Stimulated activated memory B cell treated with anti-CD40 and anti-IgM and Interleukin-4, amounts not matched to agents 10 μg/mL and 1 μg/mL and 100 μg/mL, for 72 hours (primary cell): ENCODE results near the gene BCR.
"Not testable (repeated sequence)": the region's sequence is repeated elsewhere in the genome, so short reads cannot be mapped to it uniquely, and the experiment has no call there.

Source experiments
- ATAC-seq: fragments of 150-1000 bp; cut with Tn5 transposase; 2 replicates; pipeline ENCODE4 v1.10.0; 2021
- H3K27ac Mint-ChIP-seq: one replicate; pipeline ENCODE4 v1.8.0; 2022; ENCODE audit warnings: mild to moderate bottlenecking, mixed read lengths
- H3K27me3 Mint-ChIP-seq: one replicate; pipeline ENCODE4 v1.8.0; 2022; ENCODE audit warnings: mixed read lengths
- H3K36me3 Mint-ChIP-seq: one replicate; pipeline ENCODE4 v1.8.0; 2022; ENCODE audit warnings: mixed read lengths
- H3K4me1 Mint-ChIP-seq: one replicate; pipeline ENCODE4 v1.8.0; 2022; ENCODE audit warnings: mixed read lengths
- H3K4me3 Mint-ChIP-seq: one replicate; pipeline ENCODE4 v1.8.0; 2022; ENCODE audit warnings: mild to moderate bottlenecking, moderate library complexity, mixed read lengths
- H3K9me3 Mint-ChIP-seq: one replicate; pipeline ENCODE4 v1.8.0; 2022; ENCODE audit warnings: mixed read lengths

The BCR gene

GRCh38 chr22:23325183-23325582 lies 144.9 kb downstream of the BCR start:
- H3K27me3 Mint-ChIP-seq, result peaks cover 9% of the 10 kb centered on the region
- no peak overlapping the region for H3K27ac Mint-ChIP-seq
- H3K9me3 Mint-ChIP-seq, result no peaks in the 10 kb centered on the region
- no peak for ATAC-seq
- no peak overlapping the region for H3K4me3 Mint-ChIP-seq
- H3K4me1 Mint-ChIP-seq, result no peaks in the 10 kb centered on the region
- no peaks in the 10 kb centered on the region for H3K36me3 Mint-ChIP-seq

- H3K27me3 Mint-ChIP-seq, result peaks cover 20% of the 10 kb centered on the region
- H3K4me3 Mint-ChIP-seq, ATAC-seq, H3K9me3 Mint-ChIP-seq, H3K4me1 Mint-ChIP-seq, H3K27ac Mint-ChIP-seq, H3K36me3 Mint-ChIP-seq: not testable (repeated sequence)
These were observed 153.5 kb downstream of the BCR start for GRCh38 chr22:23333822-23334221.

GRCh38 chr22:23337672-23338071 lies 157.4 kb downstream of the BCR start:
- not testable (repeated sequence) for H3K4me1 Mint-ChIP-seq, ATAC-seq, H3K4me3 Mint-ChIP-seq, H3K27ac Mint-ChIP-seq, H3K36me3 Mint-ChIP-seq, H3K9me3 Mint-ChIP-seq
- peaks cover 25% of the 10 kb centered on the region for H3K27me3 Mint-ChIP-seq

GRCh38 chr22:23341942-23342695 lies 161.8 kb downstream of the BCR start:
- not testable (repeated sequence) for H3K4me3 Mint-ChIP-seq, H3K36me3 Mint-ChIP-seq, ATAC-seq, H3K9me3 Mint-ChIP-seq, H3K4me1 Mint-ChIP-seq, H3K27ac Mint-ChIP-seq
- H3K27me3 Mint-ChIP-seq, result peaks cover 32% of the 10 kb centered on the region

GRCh38 chr22:23351321-23351720 lies 171.0 kb downstream of the BCR start:
- ATAC-seq, result no peak
- no peaks in the 10 kb centered on the region for H3K9me3 Mint-ChIP-seq
- H3K4me1 Mint-ChIP-seq, result no peaks in the 10 kb centered on the region
- no peak overlapping the region for H3K4me3 Mint-ChIP-seq
- H3K27ac Mint-ChIP-seq, result no peak overlapping the region
- H3K36me3 Mint-ChIP-seq, result no peaks in the 10 kb centered on the region
- peaks cover 43% of the 10 kb centered on the region for H3K27me3 Mint-ChIP-seq

GRCh38 chr22:23353004-23353403 lies 172.7 kb downstream of the BCR start:
- H3K36me3 Mint-ChIP-seq, result no peaks in the 10 kb centered on the region
- no peaks in the 10 kb centered on the region for H3K9me3 Mint-ChIP-seq
- peaks cover 51% of the 10 kb centered on the region for H3K27me3 Mint-ChIP-seq
- no peak overlapping the region for H3K4me3 Mint-ChIP-seq
- no peak overlapping the region for H3K27ac Mint-ChIP-seq
- H3K4me1 Mint-ChIP-seq, result no peaks in the 10 kb centered on the region
- ATAC-seq, result no peak

GRCh38 chr22:23353696-23354095 lies 173.4 kb downstream of the BCR start:
- Mint-ChIP-seq H3K4me1 (no peaks in the 10 kb centered on the region), H3K27me3 (peaks cover 50% of the 10 kb centered on the region), H3K9me3 (no peaks in the 10 kb centered on the region), H3K36me3 (no peaks in the 10 kb centered on the region), H3K27ac (no peak overlapping the region), H3K4me3 (no peak overlapping the region)
- no peak for ATAC-seq

- Mint-ChIP-seq H3K27me3 (peaks cover 43% of the 10 kb centered on the region), H3K4me3 (no peak overlapping the region), H3K9me3 (no peaks in the 10 kb centered on the region), H3K27ac (no peak overlapping the region), H3K4me1 (no peaks in the 10 kb centered on the region), H3K36me3 (no peaks in the 10 kb centered on the region)
- no peak for ATAC-seq
These were observed 175.8 kb downstream of the BCR start for GRCh38 chr22:23356094-23356493.

GRCh38 chr22:23357053-23357452 lies 176.7 kb downstream of the BCR start:
- Mint-ChIP-seq H3K9me3 (no peaks in the 10 kb centered on the region), H3K27me3 (peaks cover 52% of the 10 kb centered on the region), H3K4me3 (no peak overlapping the region)

GRCh38 chr22:23359583-23360123 lies 179.3 kb downstream of the BCR start:
- H3K4me1 Mint-ChIP-seq, result no peaks in the 10 kb centered on the region
- no peak for ATAC-seq
- H3K4me3 Mint-ChIP-seq, result no peak overlapping the region
- peaks cover 33% of the 10 kb centered on the region for H3K27me3 Mint-ChIP-seq
- no peaks in the 10 kb centered on the region for H3K36me3 Mint-ChIP-seq
- no peak overlapping the region for H3K27ac Mint-ChIP-seq
- no peaks in the 10 kb centered on the region for H3K9me3 Mint-ChIP-seq

More at GRCh38 chr22:23357053-23357452, 176.7 kb downstream of the BCR start:
- ATAC-seq, result no peak
- Mint-ChIP-seq H3K36me3 (no peaks in the 10 kb centered on the region), H3K27ac (no peak overlapping the region), H3K4me1 (no peaks in the 10 kb centered on the region)

- Mint-ChIP-seq H3K36me3 (no peaks in the 10 kb centered on the region), H3K4me3 (no peak overlapping the region), H3K9me3 (no peaks in the 10 kb centered on the region), H3K27me3 (peaks cover 38% of the 10 kb centered on the region), H3K27ac (no peak overlapping the region), H3K4me1 (no peaks in the 10 kb centered on the region)
- no peak for ATAC-seq
These were observed 181.4 kb downstream of the BCR start for GRCh38 chr22:23361676-23362075.

GRCh38 chr22:23363683-23364082 lies 183.4 kb downstream of the BCR start:
- no peak overlapping the region for H3K4me3 Mint-ChIP-seq
- H3K9me3 Mint-ChIP-seq, result no peaks in the 10 kb centered on the region
- H3K4me1 Mint-ChIP-seq, result no peaks in the 10 kb centered on the region
- H3K27ac Mint-ChIP-seq, result no peak overlapping the region
- peaks cover 44% of the 10 kb centered on the region for H3K27me3 Mint-ChIP-seq
- no peak for ATAC-seq
- no peaks in the 10 kb centered on the region for H3K36me3 Mint-ChIP-seq

GRCh38 chr22:23364389-23364788 lies 184.1 kb downstream of the BCR start:
- Mint-ChIP-seq H3K36me3 (no peaks in the 10 kb centered on the region), H3K27ac (no peak overlapping the region), H3K9me3 (no peaks in the 10 kb centered on the region), H3K4me1 (no peaks in the 10 kb centered on the region), H3K4me3 (no peak overlapping the region), H3K27me3 (peaks cover 44% of the 10 kb centered on the region)
- ATAC-seq, result no peak

GRCh38 chr22:23365524-23365923 lies 185.2 kb downstream of the BCR start:
- Mint-ChIP-seq H3K4me3 (no peak overlapping the region), H3K4me1 (no peaks in the 10 kb centered on the region), H3K9me3 (no peaks in the 10 kb centered on the region), H3K27ac (no peak overlapping the region), H3K27me3 (peaks cover 48% of the 10 kb centered on the region), H3K36me3 (no peaks in the 10 kb centered on the region)
- ATAC-seq, result no peak

GRCh38 chr22:23365961-23366360 lies 185.7 kb downstream of the BCR start:
- Mint-ChIP-seq H3K27me3 (peaks cover 48% of the 10 kb centered on the region), H3K27ac (no peak overlapping the region), H3K36me3 (no peaks in the 10 kb centered on the region), H3K9me3 (no peaks in the 10 kb centered on the region), H3K4me3 (no peak overlapping the region), H3K4me1 (no peaks in the 10 kb centered on the region)
- no peak for ATAC-seq

- ATAC-seq, H3K4me3 Mint-ChIP-seq, H3K4me1 Mint-ChIP-seq, H3K9me3 Mint-ChIP-seq, H3K27ac Mint-ChIP-seq, H3K36me3 Mint-ChIP-seq: not testable (repeated sequence)
- H3K27me3 Mint-ChIP-seq, result peaks cover 37% of the 10 kb centered on the region
These were observed 186.9 kb downstream of the BCR start for GRCh38 chr22:23367196-23367595.
